MM.1S (cell line): Measurements from ENCODE around the gene PCNT.

Source experiments
- EZH2 ChIP-seq: fragments of 300-600 bp; sonication (generic); optimal IDR thresholded peaks from 2 replicates; pipeline ENCODE3; 2017; ENCODE audit warnings: low read depth, mild to moderate bottlenecking, antibody characterized with exemption, low read length, mixed read lengths
- TF ChIP-seq, protein P1 (sequence below): fragments of 300-600 bp; sonication (generic); IDR thresholded peaks from 2 replicates; pipeline ENCODE4 v1.5.1; 2016; ENCODE audit warnings: antibody characterized with exemption, low read length, mixed read lengths

DNA sequence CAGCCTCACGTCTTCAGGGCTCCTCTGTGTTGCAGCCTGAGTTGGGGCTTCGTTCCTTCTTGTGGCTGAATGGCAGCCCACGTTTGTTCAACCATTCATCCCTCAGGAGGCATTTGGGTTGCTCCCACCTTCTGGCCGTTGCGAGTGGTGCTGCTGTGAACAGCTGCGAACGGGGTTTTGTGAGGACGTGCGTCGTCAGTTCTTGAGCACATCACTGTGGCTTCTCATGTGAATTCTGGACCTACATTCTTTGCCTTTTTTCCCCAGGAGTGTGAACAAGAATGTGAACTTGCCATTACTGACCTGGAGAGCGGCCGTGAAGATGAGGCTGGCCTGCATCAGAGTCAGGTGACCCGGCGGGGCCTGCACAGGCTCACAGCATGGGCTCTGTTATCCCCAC, 21.9 kb downstream of the PCNT start:
- TF ChIP-seq, protein P1, sequence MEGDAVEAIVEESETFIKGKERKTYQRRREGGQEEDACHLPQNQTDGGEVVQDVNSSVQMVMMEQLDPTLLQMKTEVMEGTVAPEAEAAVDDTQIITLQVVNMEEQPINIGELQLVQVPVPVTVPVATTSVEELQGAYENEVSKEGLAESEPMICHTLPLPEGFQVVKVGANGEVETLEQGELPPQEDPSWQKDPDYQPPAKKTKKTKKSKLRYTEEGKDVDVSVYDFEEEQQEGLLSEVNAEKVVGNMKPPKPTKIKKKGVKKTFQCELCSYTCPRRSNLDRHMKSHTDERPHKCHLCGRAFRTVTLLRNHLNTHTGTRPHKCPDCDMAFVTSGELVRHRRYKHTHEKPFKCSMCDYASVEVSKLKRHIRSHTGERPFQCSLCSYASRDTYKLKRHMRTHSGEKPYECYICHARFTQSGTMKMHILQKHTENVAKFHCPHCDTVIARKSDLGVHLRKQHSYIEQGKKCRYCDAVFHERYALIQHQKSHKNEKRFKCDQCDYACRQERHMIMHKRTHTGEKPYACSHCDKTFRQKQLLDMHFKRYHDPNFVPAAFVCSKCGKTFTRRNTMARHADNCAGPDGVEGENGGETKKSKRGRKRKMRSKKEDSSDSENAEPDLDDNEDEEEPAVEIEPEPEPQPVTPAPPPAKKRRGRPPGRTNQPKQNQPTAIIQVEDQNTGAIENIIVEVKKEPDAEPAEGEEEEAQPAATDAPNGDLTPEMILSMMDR = no peak
- TF ChIP-seq EZH2 = no peak
